ENCODE data around the gene STAT3.

The STAT3 gene

DNA sequence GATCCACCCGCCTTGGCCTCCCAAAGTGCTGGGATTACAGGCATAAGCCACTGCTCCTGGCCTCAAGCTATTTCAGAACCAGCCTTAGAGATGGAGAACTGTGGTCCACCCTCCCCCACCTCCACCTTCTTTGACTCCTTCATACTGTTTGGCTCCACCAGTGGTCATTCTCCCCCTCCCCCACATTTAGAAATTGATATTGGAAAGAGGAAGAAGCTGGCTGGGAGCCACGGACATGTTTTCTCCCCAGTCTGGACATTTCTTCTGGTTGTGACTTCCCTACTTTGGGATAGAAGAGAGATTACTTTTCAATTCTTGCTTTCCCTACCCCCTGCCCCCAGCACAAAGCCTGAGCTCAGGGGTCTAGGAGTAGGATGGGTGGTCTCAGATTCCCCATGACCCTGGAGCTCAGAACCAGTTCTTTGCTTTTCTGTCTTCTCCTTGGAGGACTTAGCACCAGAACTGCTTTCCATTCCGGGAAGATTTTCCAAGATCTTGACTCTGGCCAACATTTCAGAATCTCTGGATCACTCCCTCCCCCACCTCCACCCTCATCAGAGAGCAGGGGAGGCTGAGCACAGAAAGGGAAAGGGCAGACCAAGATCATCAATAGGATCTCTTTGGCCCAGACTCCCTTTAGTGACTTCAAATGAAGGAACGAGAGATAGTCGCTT, 18.5 kb upstream of the STAT3 start:
- Histone ChIP-seq H3K27ac (ENCODE audit: low read length) (no peak overlapping the region), H3K4me2 (ENCODE audit: insufficient read depth, low read length) (no peak overlapping the region), H3K79me2 (ENCODE audit: insufficient read depth, low read length) (no peaks in the 10 kb centered on the region), H3K4me3 (ENCODE audit: low read depth in 1 of 2, low read length in 2 of 2) (no peak overlapping the region), H3K36me3 (ENCODE audit: insufficient read depth, low read length) (no peaks in the 10 kb centered on the region), H3K9me3 (ENCODE audit: insufficient read depth, low read length, severe bottlenecking) (no peaks in the 10 kb centered on the region), H4K20me1 (ENCODE audit: insufficient read depth, low read length) (no peaks in the 10 kb centered on the region), H3K9ac (ENCODE audit: low read depth, low read length) (no peak overlapping the region), H2AFZ (ENCODE audit: low read depth, low read length) (no peak overlapping the region), H3K4me1 (ENCODE audit: insufficient read depth, low read length) (no peaks in the 10 kb centered on the region), H3K27me3 (ENCODE audit: insufficient read depth, low read length, poor library complexity) (peaks cover 12% of the 10 kb centered on the region)
- ATAC-seq (ENCODE audit: insufficient read depth, low read depth): no peak
- DNase-seq: no peak
- TF ChIP-seq, protein P1, sequence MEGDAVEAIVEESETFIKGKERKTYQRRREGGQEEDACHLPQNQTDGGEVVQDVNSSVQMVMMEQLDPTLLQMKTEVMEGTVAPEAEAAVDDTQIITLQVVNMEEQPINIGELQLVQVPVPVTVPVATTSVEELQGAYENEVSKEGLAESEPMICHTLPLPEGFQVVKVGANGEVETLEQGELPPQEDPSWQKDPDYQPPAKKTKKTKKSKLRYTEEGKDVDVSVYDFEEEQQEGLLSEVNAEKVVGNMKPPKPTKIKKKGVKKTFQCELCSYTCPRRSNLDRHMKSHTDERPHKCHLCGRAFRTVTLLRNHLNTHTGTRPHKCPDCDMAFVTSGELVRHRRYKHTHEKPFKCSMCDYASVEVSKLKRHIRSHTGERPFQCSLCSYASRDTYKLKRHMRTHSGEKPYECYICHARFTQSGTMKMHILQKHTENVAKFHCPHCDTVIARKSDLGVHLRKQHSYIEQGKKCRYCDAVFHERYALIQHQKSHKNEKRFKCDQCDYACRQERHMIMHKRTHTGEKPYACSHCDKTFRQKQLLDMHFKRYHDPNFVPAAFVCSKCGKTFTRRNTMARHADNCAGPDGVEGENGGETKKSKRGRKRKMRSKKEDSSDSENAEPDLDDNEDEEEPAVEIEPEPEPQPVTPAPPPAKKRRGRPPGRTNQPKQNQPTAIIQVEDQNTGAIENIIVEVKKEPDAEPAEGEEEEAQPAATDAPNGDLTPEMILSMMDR (IDR thresholded peaks at IDR 0.05; ENCODE audit: borderline replicate concordance, extremely low read depth, low read length, poor library complexity, severe bottlenecking): no peak
- TF ChIP-seq EZH2 (IDR thresholded peaks at IDR 0.05; ENCODE audit: borderline replicate concordance, low read depth, low read length, severe bottlenecking): no peak

DNA sequence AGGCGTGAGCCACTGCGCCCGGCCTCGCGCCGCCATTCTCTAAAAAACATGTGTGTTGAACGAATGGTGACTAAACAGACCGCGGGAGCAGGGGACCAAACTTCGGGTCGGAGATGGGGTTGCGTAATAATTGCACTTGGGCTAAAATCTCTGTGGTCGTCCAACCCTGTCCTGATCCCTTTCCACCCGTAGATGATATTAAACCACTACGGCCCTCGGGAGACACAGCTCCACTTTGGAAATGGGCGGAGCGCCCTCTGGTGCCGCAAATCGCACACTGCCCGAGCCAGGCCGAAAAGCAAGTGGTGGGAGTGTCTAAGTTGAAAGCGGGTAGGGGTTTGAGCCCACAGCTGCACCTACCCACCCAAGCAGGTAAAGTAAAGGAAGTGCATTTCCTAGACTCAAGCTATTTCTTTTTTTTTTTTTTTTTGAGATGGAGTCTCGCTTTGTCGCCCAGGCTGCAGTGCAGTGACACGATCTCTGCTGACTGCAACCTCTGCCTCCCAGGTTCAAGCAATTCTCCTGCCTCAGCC, 17.8 kb upstream of the STAT3 start:
- H3K9ac ChIP-seq (ENCODE audit: low read depth, low read length): no peak overlapping the region
- DNase-seq: peak; percentile 82
- no peaks in the 10 kb centered on the region for H3K36me3 ChIP-seq (ENCODE audit: insufficient read depth, low read length)

DNA sequence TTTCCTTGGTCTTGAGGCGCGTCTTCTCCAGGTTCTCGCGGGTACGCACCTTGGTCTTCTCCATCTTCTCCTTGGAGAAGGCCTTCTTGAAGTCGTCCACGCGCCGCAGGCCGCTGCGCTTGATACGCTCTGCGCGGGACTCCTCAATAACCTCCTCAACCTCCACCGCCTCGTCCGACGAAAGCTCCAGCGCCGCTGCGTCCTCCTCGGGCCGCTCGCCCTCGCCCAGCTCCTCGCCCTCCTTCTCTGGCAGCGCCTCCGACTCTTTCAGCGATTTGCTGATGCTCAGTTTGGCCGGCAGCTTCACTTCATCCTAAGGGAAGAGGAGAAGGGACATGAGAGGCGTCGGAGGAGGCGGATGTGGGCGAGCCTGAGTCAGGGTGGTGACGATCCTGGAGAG, 16.8 kb upstream of the STAT3 start:
- Histone ChIP-seq H3K36me3 (ENCODE audit: insufficient read depth, low read length) (no peaks in the 10 kb centered on the region), H2AFZ (ENCODE audit: low read depth, low read length) (no peak overlapping the region), H3K9ac (ENCODE audit: low read depth, low read length) (no peak overlapping the region), H3K27me3 (ENCODE audit: insufficient read depth, low read length, poor library complexity) (peaks cover 9% of the 10 kb centered on the region), H4K20me1 (ENCODE audit: insufficient read depth, low read length) (no peaks in the 10 kb centered on the region), H3K27ac (ENCODE audit: low read length) (no peak overlapping the region), H3K9me3 (ENCODE audit: insufficient read depth, low read length, severe bottlenecking) (no peaks in the 10 kb centered on the region), H3K79me2 (ENCODE audit: insufficient read depth, low read length) (no peaks in the 10 kb centered on the region), H3K4me2 (ENCODE audit: insufficient read depth, low read length) (no peak overlapping the region), H3K4me3 (ENCODE audit: low read depth in 1 of 2, low read length in 2 of 2) (no peak overlapping the region), H3K4me1 (ENCODE audit: insufficient read depth, low read length) (no peaks in the 10 kb centered on the region)
- ATAC-seq (ENCODE audit: insufficient read depth, low read depth) (no peak), DNase-seq (no peak)
- no peak for TF ChIP-seq EZH2 (IDR thresholded peaks at IDR 0.05; ENCODE audit: borderline replicate concordance, low read depth, low read length, severe bottlenecking)
- TF ChIP-seq, protein P1 (IDR thresholded peaks at IDR 0.05; ENCODE audit: borderline replicate concordance, extremely low read depth, low read length, poor library complexity, severe bottlenecking): no peak

More for the DNA sequence above, 17.8 kb upstream of the STAT3 start:
- Histone ChIP-seq H3K4me1 (ENCODE audit: insufficient read depth, low read length) (no peaks in the 10 kb centered on the region), H2AFZ (ENCODE audit: low read depth, low read length) (no peak overlapping the region), H3K27me3 (ENCODE audit: insufficient read depth, low read length, poor library complexity) (peaks cover 12% of the 10 kb centered on the region), H3K9me3 (ENCODE audit: insufficient read depth, low read length, severe bottlenecking) (no peaks in the 10 kb centered on the region), H4K20me1 (ENCODE audit: insufficient read depth, low read length) (no peaks in the 10 kb centered on the region), H3K79me2 (ENCODE audit: insufficient read depth, low read length) (no peaks in the 10 kb centered on the region), H3K4me2 (ENCODE audit: insufficient read depth, low read length) (no peak overlapping the region), H3K4me3 (ENCODE audit: low read depth in 1 of 2, low read length in 2 of 2) (no peak overlapping the region), H3K27ac (ENCODE audit: low read length) (no peak overlapping the region)
- peak; percentile 95 for ATAC-seq (ENCODE audit: insufficient read depth, low read depth)
- TF ChIP-seq, protein P1 (IDR thresholded peaks at IDR 0.05; ENCODE audit: borderline replicate concordance, extremely low read depth, low read length, poor library complexity, severe bottlenecking): peak; percentile 96
- TF ChIP-seq EZH2 (IDR thresholded peaks at IDR 0.05; ENCODE audit: borderline replicate concordance, low read depth, low read length, severe bottlenecking): no peak
